Measurements from ENCODE around the gene USP11.

The USP11 gene

DNA sequence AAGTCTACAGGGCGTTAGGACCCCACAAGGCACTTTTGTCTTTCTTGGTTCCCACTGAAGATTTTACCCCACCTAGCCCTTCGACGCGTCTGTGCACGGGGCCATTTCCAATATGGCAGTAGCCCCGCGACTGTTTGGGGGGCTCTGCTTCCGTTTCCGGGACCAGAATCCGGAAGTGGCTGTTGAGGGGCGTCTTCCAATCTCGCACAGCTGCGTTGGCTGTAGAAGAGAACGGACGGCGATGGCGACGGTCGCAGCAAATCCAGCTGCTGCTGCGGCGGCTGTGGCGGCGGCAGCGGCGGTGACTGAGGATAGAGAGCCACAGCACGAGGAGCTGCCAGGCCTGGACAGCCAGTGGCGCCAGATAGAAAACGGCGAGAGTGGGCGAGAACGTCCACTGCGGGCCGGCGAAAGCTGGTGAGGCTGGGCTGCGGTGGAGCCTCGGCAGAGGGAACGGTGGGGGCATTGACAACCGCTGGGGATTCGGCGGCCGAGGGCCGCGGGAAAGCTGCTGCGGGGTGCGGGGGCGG lies at the start of gene USP11:
TSS of gene USP11 (plus strand) at position 207 of the 530 bp plus-strand sequence. CDS start at position 242, 35 bp downstream.
- Histone ChIP-seq H3K4me3 (ENCODE audit: low read depth, low read length) (peak within 1 kb of the TSS; percentile 97), H3K27me3 (ENCODE audit: control insufficient read depth, insufficient read depth, low read length) (no peaks in the 10 kb centered on the region; the same call in 1 of the 2 replicates), H3K9ac (ENCODE audit: low read depth, low read length) (peak within 1 kb of the TSS; percentile 98), H3K27ac (ENCODE audit: low read depth, low read length) (peak within 1 kb of the TSS; percentile 100), H3K9me3 (ENCODE audit: control insufficient read depth, insufficient read depth, low read length) (no peaks in the 10 kb centered on the region), H3K36me3 (ENCODE audit: control insufficient read depth, insufficient read depth, low read length) (peaks cover 25% of the 10 kb centered on the region), H3K4me1 (ENCODE audit: control insufficient read depth, insufficient read depth, low read length) (peaks cover 6% of the 10 kb centered on the region; the same call in 1 of the 2 replicates)

DNA sequence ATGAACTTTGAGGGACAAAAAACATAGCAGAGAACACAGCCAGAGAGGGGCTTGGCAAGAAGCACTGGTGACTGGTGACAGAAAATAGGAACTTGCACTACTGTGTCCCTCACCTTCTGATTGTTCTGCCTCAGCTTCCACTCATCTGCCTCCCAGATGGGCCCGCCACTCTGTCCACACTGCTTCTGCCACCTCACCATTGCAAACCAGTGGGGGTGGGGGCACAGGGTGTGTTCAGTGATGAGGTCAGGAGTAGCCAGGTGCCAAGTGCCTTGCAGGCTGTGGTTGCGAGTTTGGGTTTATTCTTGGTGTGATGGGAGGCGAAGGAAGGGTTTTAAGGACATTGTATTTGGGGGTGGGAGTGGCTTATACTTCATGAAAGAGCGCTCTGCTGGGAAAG lies 48.3 kb upstream of the USP11 start:
- no peaks in the 10 kb centered on the region for H3K9me3 ChIP-seq (ENCODE audit: control insufficient read depth, insufficient read depth, low read length)
- peaks cover 56% of the 10 kb centered on the region for H3K36me3 ChIP-seq (ENCODE audit: control insufficient read depth, insufficient read depth, low read length)
- no peaks in the 10 kb centered on the region for H3K27me3 ChIP-seq (ENCODE audit: control insufficient read depth, insufficient read depth, low read length)
- no peak overlapping the region for H3K9ac ChIP-seq (ENCODE audit: low read depth, low read length)
- no peaks in the 10 kb centered on the region for H3K4me1 ChIP-seq (ENCODE audit: control insufficient read depth, insufficient read depth, low read length)
- H3K27ac ChIP-seq (ENCODE audit: low read depth, low read length): no peak overlapping the region
- H3K4me3 ChIP-seq (ENCODE audit: low read depth, low read length): no peak overlapping the region

DNA sequence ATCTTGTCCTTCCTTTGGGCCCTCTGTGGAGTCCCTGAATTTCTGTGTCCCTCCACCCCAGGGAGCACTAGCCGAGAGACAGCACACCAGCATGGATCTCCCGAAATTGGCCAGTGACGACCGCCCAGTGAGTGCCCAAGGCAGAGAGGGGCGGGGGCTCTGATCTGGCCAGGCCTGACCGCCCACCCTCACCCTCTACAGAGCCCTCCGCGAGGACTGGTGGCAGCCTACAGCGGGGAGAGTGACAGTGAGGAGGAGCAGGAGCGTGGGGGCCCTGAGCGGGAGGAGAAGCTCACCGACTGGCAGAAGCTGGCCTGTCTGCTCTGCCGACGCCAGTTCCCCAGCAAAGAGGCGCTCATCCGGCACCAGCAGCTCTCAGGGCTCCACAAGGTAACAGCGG lies 47.6 kb upstream of the USP11 start:
- H3K4me1 ChIP-seq (ENCODE audit: control insufficient read depth, insufficient read depth, low read length): no peaks in the 10 kb centered on the region; the same call in 1 of the 2 replicates
- H3K4me3 ChIP-seq (ENCODE audit: low read depth, low read length): no peak overlapping the region
- no peaks in the 10 kb centered on the region for H3K9me3 ChIP-seq (ENCODE audit: control insufficient read depth, insufficient read depth, low read length)
- no peak overlapping the region for H3K27ac ChIP-seq (ENCODE audit: low read depth, low read length)
- peaks cover 50% of the 10 kb centered on the region for H3K36me3 ChIP-seq (ENCODE audit: control insufficient read depth, insufficient read depth, low read length)
- H3K27me3 ChIP-seq (ENCODE audit: control insufficient read depth, insufficient read depth, low read length): no peaks in the 10 kb centered on the region
- no peak overlapping the region for H3K9ac ChIP-seq (ENCODE audit: low read depth, low read length)

DNA sequence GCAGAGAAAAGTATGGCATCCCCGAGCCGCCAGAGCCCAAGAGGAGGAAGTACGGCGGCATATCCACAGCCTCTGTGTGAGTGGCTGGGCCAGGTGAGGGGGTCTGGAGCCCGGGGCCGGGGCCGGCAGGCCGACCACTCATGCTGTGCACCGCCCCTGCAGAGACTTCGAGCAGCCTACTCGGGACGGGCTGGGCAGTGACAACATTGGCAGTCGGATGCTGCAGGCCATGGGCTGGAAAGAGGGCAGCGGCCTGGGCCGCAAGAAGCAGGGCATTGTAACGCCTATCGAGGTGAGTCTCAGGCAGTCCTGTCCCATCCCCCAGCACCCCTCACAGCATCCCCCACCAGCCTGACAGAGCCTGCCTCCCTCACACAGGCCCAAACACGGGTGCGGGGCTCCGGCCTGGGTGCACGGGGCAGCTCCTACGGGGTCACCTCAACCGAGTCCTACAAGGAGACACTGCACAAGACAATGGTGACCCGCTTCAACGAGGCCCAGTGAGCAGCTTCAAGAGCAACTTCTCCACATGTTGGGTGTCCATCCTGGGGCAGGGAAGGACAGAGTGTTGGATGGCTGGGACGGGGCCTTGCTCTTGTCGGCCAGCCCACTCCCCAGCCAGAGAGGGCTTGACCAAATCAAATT lies 46.6 kb upstream of the USP11 start:
- no peaks in the 10 kb centered on the region for H3K27me3 ChIP-seq (ENCODE audit: control insufficient read depth, insufficient read depth, low read length)
- no peak overlapping the region for H3K27ac ChIP-seq (ENCODE audit: low read depth, low read length)
- H3K4me3 ChIP-seq (ENCODE audit: low read depth, low read length): no peak overlapping the region
- no peaks in the 10 kb centered on the region for H3K9me3 ChIP-seq (ENCODE audit: control insufficient read depth, insufficient read depth, low read length)
- H3K4me1 ChIP-seq (ENCODE audit: control insufficient read depth, insufficient read depth, low read length): no peaks in the 10 kb centered on the region; the same call in 1 of the 2 replicates
- no peak overlapping the region for H3K9ac ChIP-seq (ENCODE audit: low read depth, low read length)
- H3K36me3 ChIP-seq (ENCODE audit: control insufficient read depth, insufficient read depth, low read length): peaks cover 42% of the 10 kb centered on the region

DNA sequence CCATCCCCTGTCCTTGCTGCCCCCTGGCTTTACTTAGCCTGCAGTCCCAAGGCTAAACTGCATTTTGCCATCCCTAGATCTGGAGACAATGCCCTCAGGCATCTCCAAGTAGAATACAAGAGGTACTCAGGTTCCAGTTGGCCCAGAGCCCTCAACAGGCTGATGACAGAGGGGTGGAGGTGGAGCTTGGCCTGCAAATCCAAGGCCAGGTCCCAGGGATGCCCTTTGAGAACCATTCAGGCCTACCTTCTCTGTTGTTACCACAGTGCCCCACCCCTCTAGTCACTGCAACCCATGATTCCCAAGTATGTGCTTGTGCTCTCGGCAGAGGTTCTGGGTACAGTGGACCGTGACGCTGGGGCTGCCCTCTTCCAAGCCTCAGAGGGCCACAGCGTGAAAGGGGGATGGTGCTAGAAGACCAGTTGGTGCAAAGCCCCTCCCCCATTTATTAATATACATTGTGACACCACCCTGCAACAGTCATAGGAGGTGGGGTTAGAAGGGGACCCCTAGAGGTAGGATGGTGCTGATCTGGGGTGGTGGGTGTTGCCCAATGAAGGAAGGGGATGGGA lies 45.6 kb upstream of the USP11 start:
- H3K27ac ChIP-seq (ENCODE audit: low read depth, low read length): no peak overlapping the region
- H3K4me1 ChIP-seq (ENCODE audit: control insufficient read depth, insufficient read depth, low read length): no peaks in the 10 kb centered on the region; the same call in 1 of the 2 replicates
- no peaks in the 10 kb centered on the region for H3K27me3 ChIP-seq (ENCODE audit: control insufficient read depth, insufficient read depth, low read length)
- H3K9ac ChIP-seq (ENCODE audit: low read depth, low read length): no peak overlapping the region
- no peaks in the 10 kb centered on the region for H3K9me3 ChIP-seq (ENCODE audit: control insufficient read depth, insufficient read depth, low read length)
- H3K36me3 ChIP-seq (ENCODE audit: control insufficient read depth, insufficient read depth, low read length): peaks cover 32% of the 10 kb centered on the region
- H3K4me3 ChIP-seq (ENCODE audit: low read depth, low read length): no peak overlapping the region

DNA sequence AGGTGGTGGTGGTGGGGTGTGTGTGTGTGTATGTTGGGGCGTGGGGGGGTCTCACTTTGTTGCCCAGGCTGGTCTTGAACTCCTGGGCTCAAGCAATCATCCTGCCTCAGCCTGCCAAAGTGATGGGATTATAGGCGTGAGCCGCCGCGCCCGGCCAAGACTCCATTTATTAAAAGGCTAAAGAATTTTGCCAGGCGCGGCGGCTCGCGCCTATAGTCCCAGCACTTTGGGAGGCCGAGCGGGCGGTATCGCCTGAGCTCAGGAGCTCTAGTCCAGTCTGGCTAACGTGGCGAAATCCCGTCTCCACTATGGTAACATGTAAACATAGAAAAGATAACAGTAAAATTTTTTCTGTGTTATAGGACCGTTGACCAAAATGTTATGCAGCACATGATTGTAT lies 42.9 kb upstream of the USP11 start:
- peaks cover 22% of the 10 kb centered on the region for H3K36me3 ChIP-seq (ENCODE audit: control insufficient read depth, insufficient read depth, low read length)
- no peak overlapping the region for H3K4me3 ChIP-seq (ENCODE audit: low read depth, low read length)
- no peaks in the 10 kb centered on the region for H3K27me3 ChIP-seq (ENCODE audit: control insufficient read depth, insufficient read depth, low read length)
- H3K9ac ChIP-seq (ENCODE audit: low read depth, low read length): no peak overlapping the region
- no peak overlapping the region for H3K27ac ChIP-seq (ENCODE audit: low read depth, low read length)
- peaks cover 10% of the 10 kb centered on the region for H3K4me1 ChIP-seq (ENCODE audit: control insufficient read depth, insufficient read depth, low read length)
- H3K9me3 ChIP-seq (ENCODE audit: control insufficient read depth, insufficient read depth, low read length): no peaks in the 10 kb centered on the region

DNA sequence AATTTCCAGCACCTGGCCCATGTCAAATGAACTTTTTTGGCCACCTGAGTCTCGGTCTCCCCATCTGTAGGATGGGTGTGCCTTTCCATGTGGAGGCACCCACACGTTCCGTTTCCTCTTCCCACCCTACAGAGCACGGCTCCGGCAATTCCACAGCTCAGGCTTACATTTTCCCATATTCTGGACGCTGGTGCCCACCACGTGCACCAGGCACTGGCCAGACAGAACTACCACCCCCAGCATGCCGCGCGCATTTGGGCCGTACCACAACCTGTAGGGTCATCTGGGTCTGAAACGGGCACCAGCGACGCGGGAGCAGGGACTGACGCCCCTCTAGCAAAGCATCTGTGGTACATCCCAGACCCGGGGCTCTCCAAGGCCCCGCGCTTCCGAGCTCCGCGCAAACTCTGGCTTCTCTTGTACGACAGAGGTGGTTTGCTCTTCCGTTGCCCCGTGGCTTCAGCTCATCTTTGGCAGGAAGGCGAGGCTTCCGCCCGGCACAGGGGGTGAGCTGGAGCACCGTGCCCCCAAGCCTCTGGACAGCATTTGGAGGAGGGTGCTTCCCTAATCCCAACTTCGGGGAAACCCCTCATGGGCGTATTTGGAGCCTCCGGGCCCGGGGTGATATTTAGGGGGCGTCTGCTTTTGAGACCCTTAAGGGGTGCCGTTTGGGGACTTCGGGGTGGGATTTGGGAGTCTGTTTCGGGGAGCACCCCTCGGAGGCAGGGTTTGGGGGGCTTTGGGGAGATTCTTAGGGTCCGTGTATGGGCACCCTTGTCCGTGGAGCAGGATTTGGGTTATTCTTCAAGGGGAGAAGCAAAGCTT lies 42.2 kb upstream of the USP11 start:
- H3K4me1 ChIP-seq (ENCODE audit: control insufficient read depth, insufficient read depth, low read length): peaks cover 16% of the 10 kb centered on the region
- peak overlapping the region; percentile 41; the same call in 1 of the 2 replicates for H3K9ac ChIP-seq (ENCODE audit: low read depth, low read length)
- no peaks in the 10 kb centered on the region for H3K27me3 ChIP-seq (ENCODE audit: control insufficient read depth, insufficient read depth, low read length)
- H3K4me3 ChIP-seq (ENCODE audit: low read depth, low read length): peak overlapping the region; percentile 77
- H3K27ac ChIP-seq (ENCODE audit: low read depth, low read length): no peak overlapping the region
- peaks cover 20% of the 10 kb centered on the region for H3K36me3 ChIP-seq (ENCODE audit: control insufficient read depth, insufficient read depth, low read length)
- H3K9me3 ChIP-seq (ENCODE audit: control insufficient read depth, insufficient read depth, low read length): no peaks in the 10 kb centered on the region

DNA sequence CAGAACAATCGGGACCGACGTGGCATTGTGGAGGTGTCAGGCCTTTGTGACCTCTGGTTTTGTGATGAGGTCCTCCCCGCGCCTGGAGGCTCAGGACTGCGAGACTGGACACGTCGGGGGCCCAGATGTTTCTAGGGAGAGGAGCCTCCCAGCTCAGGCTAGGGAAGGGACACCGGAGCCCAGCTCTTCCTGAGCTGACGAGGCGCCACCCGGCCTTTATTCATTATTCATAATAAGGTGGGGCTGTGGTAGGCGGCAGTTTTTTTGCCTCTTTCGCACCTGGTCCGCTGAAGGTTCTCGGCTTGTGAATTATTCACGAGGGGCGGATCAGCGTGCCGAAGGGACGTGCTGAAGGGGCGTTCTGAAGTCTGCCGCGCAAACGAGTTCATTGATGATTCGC lies 41.5 kb upstream of the USP11 start:
- no peak overlapping the region for H3K27ac ChIP-seq (ENCODE audit: low read depth, low read length)
- H3K36me3 ChIP-seq (ENCODE audit: control insufficient read depth, insufficient read depth, low read length): peaks cover 19% of the 10 kb centered on the region
- peak overlapping the region; percentile 77 for H3K4me3 ChIP-seq (ENCODE audit: low read depth, low read length)
- H3K27me3 ChIP-seq (ENCODE audit: control insufficient read depth, insufficient read depth, low read length): no peaks in the 10 kb centered on the region
- H3K4me1 ChIP-seq (ENCODE audit: control insufficient read depth, insufficient read depth, low read length): peaks cover 22% of the 10 kb centered on the region
- H3K9me3 ChIP-seq (ENCODE audit: control insufficient read depth, insufficient read depth, low read length): no peaks in the 10 kb centered on the region
- H3K9ac ChIP-seq (ENCODE audit: low read depth, low read length): peak overlapping the region; percentile 41; the same call in 1 of the 2 replicates

DNA sequence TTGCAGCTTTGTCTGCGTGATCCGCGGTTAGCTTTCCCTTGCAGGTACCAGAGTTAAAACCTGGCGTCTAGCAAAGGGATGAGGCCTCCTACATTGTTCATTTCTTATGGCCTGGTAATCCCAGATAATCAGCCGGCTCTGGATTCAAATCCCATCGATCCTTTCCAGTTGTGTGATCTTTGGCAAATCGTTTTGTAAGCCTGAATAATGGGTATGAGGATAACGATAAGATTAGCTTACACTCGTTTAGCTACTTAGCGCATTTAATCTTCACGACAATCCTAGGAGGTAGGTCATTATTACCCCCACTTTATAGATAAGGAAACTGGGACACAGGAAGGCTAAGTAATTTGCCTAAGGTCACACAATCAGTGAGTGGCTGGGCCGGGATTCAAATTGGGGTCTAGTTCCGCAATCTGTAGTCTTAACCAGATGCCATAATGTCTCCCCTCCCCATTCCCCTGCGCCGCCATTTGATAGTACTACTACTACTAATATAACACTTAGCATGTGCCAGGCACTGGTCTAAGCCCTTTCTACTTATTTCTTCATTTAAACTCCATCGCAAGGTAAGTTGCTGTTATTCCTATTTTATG lies 40.9 kb upstream of the USP11 start:
- Histone ChIP-seq H3K4me3 (ENCODE audit: low read depth, low read length) (peak overlapping the region; percentile 77), H3K9me3 (ENCODE audit: control insufficient read depth, insufficient read depth, low read length) (no peaks in the 10 kb centered on the region), H3K36me3 (ENCODE audit: control insufficient read depth, insufficient read depth, low read length) (peaks cover 19% of the 10 kb centered on the region), H3K27ac (ENCODE audit: low read depth, low read length) (no peak overlapping the region), H3K9ac (ENCODE audit: low read depth, low read length) (no peak overlapping the region), H3K27me3 (ENCODE audit: control insufficient read depth, insufficient read depth, low read length) (no peaks in the 10 kb centered on the region), H3K4me1 (ENCODE audit: control insufficient read depth, insufficient read depth, low read length) (peaks cover 27% of the 10 kb centered on the region)

DNA sequence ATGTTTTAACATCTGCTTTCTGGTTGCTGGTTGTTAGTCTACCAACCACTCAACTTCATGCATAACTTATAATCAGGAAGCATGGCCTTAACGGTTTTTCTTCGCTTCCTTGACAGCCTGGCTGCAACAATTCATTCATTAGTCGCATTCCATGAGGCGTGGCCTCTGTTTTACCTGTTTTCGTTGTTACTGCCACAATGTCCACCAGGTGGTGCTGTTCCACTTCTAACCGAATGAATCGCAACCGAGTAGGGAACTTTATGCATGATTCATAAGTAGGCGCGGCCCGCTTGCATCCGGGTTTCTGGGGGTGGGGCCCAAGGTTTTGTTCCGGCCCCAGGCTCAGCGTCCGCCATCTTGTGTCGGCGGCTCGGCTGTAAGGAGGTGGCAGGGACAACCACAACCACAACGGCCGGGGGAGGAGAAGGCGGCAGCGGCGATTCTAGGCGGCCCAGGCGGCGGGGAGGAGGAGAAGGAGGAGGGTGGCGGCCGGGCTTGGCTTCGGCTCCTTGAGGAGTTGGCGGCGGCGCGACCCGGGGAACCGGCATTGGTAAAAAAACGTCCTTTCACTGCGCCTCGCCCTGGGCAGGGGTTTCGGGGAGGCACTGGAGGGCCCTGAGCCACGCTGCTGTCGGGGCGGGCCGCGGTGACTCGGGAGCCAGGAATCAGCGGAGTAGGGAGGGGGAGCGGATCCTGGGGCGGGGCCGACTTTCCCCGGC lies 39.2 kb upstream of the USP11 start, which contains the start of gene UBA1:
TSS of gene UBA1 (plus strand) at position 355 of the 719 bp plus-strand sequence. CDS start 4,974 bp downstream, outside the sequence.
- Histone ChIP-seq H3K9me3 (ENCODE audit: control insufficient read depth, insufficient read depth, low read length) (no peaks in the 10 kb centered on the region), H3K4me1 (ENCODE audit: control insufficient read depth, insufficient read depth, low read length) (peaks cover 44% of the 10 kb centered on the region), H3K4me3 (ENCODE audit: low read depth, low read length) (peak within 1 kb of the TSS; percentile 97)

More for the DNA sequence above, 39.2 kb upstream of the USP11 start, which contains the start of gene UBA1:
- no peaks in the 10 kb centered on the region for H3K27me3 ChIP-seq (ENCODE audit: control insufficient read depth, insufficient read depth, low read length)
- H3K36me3 ChIP-seq (ENCODE audit: control insufficient read depth, insufficient read depth, low read length): peaks cover 35% of the 10 kb centered on the region
- peak within 1 kb of the TSS; percentile 94 for H3K9ac ChIP-seq (ENCODE audit: low read depth, low read length)
- H3K27ac ChIP-seq (ENCODE audit: low read depth, low read length): peak within 1 kb of the TSS; percentile 92

Data from HUES48 (cell line).